Osteoblast (primary cell): Measurements from ENCODE around the gene LARP4B. TPM values are rescaled to one million over a fixed set of nuclear protein-coding genes. Genes with fewer than 3 reads are reported as not detected.

ENCODE experiments used
- DNase-seq: peaks from one replicate; pipeline ENCODE4 v3.0.0; 2011; ENCODE audit warnings: low spot score, mixed read lengths; ENCODE audit not compliant: insufficient read length; ENCODE audit errors: missing footprints
- H2AFZ ChIP-seq: 2 replicates; pipeline ENCODE4 v1.6.0; 2011; ENCODE audit warnings: mild to moderate bottlenecking, low read length
- H3K27ac ChIP-seq: 2 replicates; pipeline ENCODE4 v1.5.1; 2011; ENCODE audit warnings: mild to moderate bottlenecking, low read depth, low read length, moderate library complexity
- H3K27me3 ChIP-seq: 2 replicates; pipeline ENCODE4 v1.6.0; 2012; ENCODE audit warnings: mild to moderate bottlenecking, control low read depth, inconsistent platforms, low read length, moderate library complexity; ENCODE audit not compliant: insufficient read depth
- H3K36me3 ChIP-seq: 2 replicates; pipeline ENCODE4 v1.5.1; 2011; ENCODE audit warnings: mild to moderate bottlenecking, low read length, control low read depth, moderate library complexity; ENCODE audit not compliant: insufficient read depth
- H3K4me1 ChIP-seq: 2 replicates; pipeline ENCODE4 v1.5.1; 2011; ENCODE audit warnings: mild to moderate bottlenecking, low read length, control low read depth, moderate library complexity; ENCODE audit not compliant: insufficient read depth
- H3K4me2 ChIP-seq: 2 replicates; pipeline ENCODE4 v1.6.0; 2011; ENCODE audit warnings: mild to moderate bottlenecking, low read length; ENCODE audit not compliant: insufficient read depth
- H3K4me3 ChIP-seq: fragments of 200-600 bp; sonication (generic); 3 replicates; pipeline ENCODE4 v1.5.1; 2012; ENCODE audit warnings: mild to moderate bottlenecking, low read length, inconsistent platforms; ENCODE audit not compliant: insufficient read depth
- H3K79me2 ChIP-seq: 2 replicates; pipeline ENCODE4 v1.6.0; 2012; ENCODE audit warnings: mild to moderate bottlenecking, low read length, control low read depth, inconsistent platforms; ENCODE audit not compliant: insufficient read depth
- H3K9me3 ChIP-seq: 2 replicates; pipeline ENCODE4 v1.5.1; 2011; ENCODE audit warnings: low read depth, low read length, control low read depth
- H4K20me1 ChIP-seq: 2 replicates; pipeline ENCODE4 v1.6.0; 2012; ENCODE audit warnings: mild to moderate bottlenecking, low read length, control low read depth; ENCODE audit not compliant: insufficient read depth
- total RNA-seq: library from RNA; depleted of rRNA; stranded (reverse); fragments of >200 nt; gene quantifications from 2 replicates; pipeline ENCODE4 v1.2.3, GENCODE V29; 2012
- TF ChIP-seq, protein P1 (sequence below): IDR thresholded peaks from 2 replicates; pipeline ENCODE4 v1.5.1; 2011; ENCODE audit warnings: mild to moderate bottlenecking, low read depth, low read length, moderate library complexity; ENCODE audit errors: extremely low read depth

The LARP4B gene
- total RNA-seq, 1 donor = 46.0 TPM

DNA sequence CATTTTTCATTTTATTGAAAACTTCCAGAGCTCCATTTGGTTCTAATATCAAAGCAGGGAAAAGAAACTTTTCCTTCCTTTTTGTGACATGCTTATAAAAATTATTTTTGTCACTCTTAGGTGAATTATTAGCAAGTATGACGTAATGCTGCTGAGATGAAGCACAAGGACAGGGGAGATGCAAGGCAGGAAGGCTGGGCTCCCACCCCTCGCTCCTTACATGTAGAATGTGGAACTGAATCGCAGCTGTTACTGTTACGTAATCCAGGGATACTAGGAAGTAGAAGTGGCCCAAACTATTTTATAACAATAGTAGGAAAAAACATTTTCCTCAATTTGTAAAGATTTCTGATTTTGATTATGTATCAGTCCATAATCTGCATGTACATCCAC lies 39.6 kb upstream of the LARP4B start:
- H3K4me2 ChIP-seq = peak overlapping the region; percentile 50
- DNase-seq = peak; percentile 34
- no peaks in the 10 kb centered on the region for H3K36me3 ChIP-seq
- no peaks in the 10 kb centered on the region for H3K27me3 ChIP-seq
- no peak overlapping the region for H3K27ac ChIP-seq
- no peaks in the 10 kb centered on the region for H4K20me1 ChIP-seq
- H3K9me3 ChIP-seq = no peaks in the 10 kb centered on the region
- no peaks in the 10 kb centered on the region for H3K79me2 ChIP-seq
- no peak overlapping the region for H2AFZ ChIP-seq
- peaks cover 13% of the 10 kb centered on the region for H3K4me1 ChIP-seq
- TF ChIP-seq, protein P1, sequence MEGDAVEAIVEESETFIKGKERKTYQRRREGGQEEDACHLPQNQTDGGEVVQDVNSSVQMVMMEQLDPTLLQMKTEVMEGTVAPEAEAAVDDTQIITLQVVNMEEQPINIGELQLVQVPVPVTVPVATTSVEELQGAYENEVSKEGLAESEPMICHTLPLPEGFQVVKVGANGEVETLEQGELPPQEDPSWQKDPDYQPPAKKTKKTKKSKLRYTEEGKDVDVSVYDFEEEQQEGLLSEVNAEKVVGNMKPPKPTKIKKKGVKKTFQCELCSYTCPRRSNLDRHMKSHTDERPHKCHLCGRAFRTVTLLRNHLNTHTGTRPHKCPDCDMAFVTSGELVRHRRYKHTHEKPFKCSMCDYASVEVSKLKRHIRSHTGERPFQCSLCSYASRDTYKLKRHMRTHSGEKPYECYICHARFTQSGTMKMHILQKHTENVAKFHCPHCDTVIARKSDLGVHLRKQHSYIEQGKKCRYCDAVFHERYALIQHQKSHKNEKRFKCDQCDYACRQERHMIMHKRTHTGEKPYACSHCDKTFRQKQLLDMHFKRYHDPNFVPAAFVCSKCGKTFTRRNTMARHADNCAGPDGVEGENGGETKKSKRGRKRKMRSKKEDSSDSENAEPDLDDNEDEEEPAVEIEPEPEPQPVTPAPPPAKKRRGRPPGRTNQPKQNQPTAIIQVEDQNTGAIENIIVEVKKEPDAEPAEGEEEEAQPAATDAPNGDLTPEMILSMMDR = no peak
- no peak overlapping the region for H3K4me3 ChIP-seq

DNA sequence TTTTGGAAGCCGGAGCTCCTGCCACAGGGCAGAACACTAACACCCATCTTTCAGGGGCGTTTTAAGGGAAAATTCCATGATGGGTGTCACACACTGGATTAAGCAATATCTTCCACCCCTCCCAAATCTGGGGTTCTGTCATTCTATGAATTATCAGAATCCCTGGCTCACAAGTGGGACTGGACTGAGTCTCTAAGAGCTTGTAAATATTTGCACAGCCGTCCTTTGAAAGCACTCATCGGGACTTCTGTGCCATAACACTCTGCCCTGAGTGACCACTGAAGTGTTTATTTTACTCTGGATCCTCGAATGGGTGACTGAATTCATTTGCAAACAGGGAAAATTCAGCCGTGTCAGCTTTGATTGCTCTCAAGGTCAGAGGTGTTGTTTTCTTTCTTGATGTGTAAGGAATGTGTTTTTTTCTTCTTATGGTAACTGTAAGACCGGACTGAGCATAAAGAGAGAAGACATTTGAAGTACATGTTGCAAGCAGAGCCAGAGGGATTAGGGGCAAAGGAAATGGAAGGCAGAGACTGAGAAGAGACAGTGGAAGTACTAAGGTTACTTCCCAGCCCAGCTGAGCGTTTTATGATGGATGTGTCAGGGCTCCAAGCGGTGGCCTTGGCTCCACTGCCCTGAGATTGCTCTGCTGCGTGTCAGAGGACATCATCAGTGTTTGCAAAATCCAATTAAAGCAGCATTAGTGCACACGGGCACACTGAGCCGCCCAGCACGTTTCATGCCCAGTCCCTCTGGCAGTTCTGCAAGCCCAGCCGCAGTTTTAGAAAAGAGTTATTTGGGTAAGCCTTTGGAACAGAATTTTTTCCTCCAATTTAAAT lies 39.0 kb upstream of the LARP4B start:
- H3K4me2 ChIP-seq = peak overlapping the region; percentile 50
- no peak overlapping the region for H3K27ac ChIP-seq
- TF ChIP-seq, protein P1 = no peak
- no peaks in the 10 kb centered on the region for H3K79me2 ChIP-seq
- peaks cover 13% of the 10 kb centered on the region for H3K4me1 ChIP-seq
- H3K4me3 ChIP-seq = peak overlapping the region; percentile 21
- no peaks in the 10 kb centered on the region for H3K36me3 ChIP-seq
- DNase-seq = peak; percentile 91
- H3K9me3 ChIP-seq = no peaks in the 10 kb centered on the region
- H2AFZ ChIP-seq = peak overlapping the region; percentile 73
- no peaks in the 10 kb centered on the region for H3K27me3 ChIP-seq
- no peaks in the 10 kb centered on the region for H4K20me1 ChIP-seq

DNA sequence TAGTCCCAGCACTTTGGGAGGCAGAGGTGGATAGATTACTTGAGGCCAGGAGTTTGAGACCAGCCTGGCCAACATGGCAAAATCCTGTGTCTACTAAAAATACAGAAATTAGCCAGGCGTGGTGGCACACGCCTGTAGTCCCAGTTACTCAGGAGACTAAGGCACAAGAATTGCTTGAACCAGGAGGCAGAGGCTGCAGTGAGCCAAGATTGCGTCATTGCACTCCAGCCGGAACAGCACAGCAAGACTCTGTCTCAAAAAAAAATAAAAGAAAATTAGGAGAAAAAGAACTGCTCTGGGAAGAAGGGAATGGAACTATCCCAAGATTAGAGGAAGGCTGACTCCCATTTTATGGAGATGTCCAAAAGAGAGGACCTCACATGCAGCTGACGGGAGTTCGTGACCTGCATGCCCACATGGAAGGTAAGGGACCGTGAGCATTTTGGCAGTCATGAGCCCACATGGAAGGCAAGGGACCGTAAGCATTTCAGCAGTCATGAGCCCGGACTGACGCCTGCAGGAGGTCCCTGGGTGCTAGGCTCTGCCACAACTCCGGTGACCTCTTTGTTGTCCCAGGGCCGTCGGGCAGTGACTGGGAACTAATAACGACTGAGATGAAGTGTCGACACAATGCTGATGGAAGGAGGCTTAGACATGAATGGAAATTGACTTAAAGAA lies 38.1 kb upstream of the LARP4B start:
- Histone ChIP-seq H3K4me1 (peaks cover 13% of the 10 kb centered on the region), H4K20me1 (no peaks in the 10 kb centered on the region), H3K4me2 (no peak overlapping the region), H3K79me2 (no peaks in the 10 kb centered on the region), H3K27ac (no peak overlapping the region), H3K4me3 (no peak overlapping the region), H3K27me3 (no peaks in the 10 kb centered on the region), H3K36me3 (no peaks in the 10 kb centered on the region), H2AFZ (no peak overlapping the region), H3K9me3 (no peaks in the 10 kb centered on the region)
- TF ChIP-seq, protein P1 = no peak
- DNase-seq = peak; percentile 55

DNA sequence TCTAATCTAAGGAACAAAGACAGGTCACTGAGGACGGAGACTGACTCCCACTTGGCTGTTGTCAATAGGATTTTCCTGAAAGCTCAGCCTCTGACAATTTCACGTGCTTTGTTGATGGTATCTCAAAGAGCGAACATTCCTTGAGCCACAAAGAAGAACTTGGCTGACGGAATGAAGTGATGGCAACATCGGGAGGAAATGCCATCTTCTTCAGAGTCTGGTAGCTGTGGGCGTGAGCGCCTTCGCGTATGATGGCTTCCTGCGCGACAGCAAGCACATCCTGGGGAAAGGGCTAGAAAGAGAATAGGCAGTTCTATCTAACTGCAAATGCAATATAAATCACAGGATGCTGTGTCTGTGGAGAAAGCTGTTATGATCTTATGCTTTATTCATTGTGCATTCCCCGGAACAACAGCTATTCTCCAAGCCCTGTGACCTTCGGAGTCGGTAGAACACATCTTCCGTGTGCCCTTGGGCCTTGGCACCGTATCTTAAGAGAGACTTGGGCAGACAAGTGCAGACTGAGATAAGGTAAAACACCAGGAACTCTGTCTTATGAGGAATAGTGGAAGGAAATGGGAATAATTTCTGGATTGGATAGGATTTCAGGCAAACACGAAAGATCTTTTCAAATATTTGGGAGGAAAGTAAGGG lies 37.2 kb upstream of the LARP4B start:
- Histone ChIP-seq H3K4me3 (no peak overlapping the region), H2AFZ (no peak overlapping the region), H3K36me3 (no peaks in the 10 kb centered on the region), H3K27ac (no peak overlapping the region), H3K9me3 (no peaks in the 10 kb centered on the region), H3K4me2 (no peak overlapping the region), H3K4me1 (peaks cover 13% of the 10 kb centered on the region), H3K27me3 (no peaks in the 10 kb centered on the region), H3K79me2 (no peaks in the 10 kb centered on the region), H4K20me1 (no peaks in the 10 kb centered on the region)
- TF ChIP-seq, protein P1 = no peak
- DNase-seq = peak; percentile 58
